ENCODE results near the gene TLE4. TPM values are rescaled to one million over a fixed set of nuclear protein-coding genes. Genes with fewer than 3 reads are reported as not detected.

TLE4 gene
- total RNA-seq, 2 experiments from 2014 or later = 125 to 136 TPM

- Mint-ChIP-seq H3K27ac (no peak overlapping the region), H3K4me1 (ENCODE audit: low read depth) (peaks cover 80% of the 10 kb centered on the region), H3K4me3 (no peak overlapping the region), H3K27me3 (no peaks in the 10 kb centered on the region), H3K9me3 (no peaks in the 10 kb centered on the region), H3K36me3 (ENCODE audit: low read depth) (peaks cover 22% of the 10 kb centered on the region)
- Histone ChIP-seq H3K4me1 (ENCODE audit: insufficient read depth, low read length) (peaks cover 2% of the 10 kb centered on the region), H3K27ac (ENCODE audit: low read depth in 1 of 2, low read length in 2 of 2) (no peak overlapping the region), H3K4me3 (ENCODE audit: low read length) (no peak overlapping the region), H3K36me3 (ENCODE audit: insufficient read depth, low read length) (peaks cover 5% of the 10 kb centered on the region), H3K27me3 (ENCODE audit: control insufficient read depth in 1 of 2, insufficient read depth in 2 of 2, low read length in 2 of 2) (no peaks in the 10 kb centered on the region), H3K9me3 (ENCODE audit: control insufficient read depth in 1 of 2, insufficient read depth in 1 of 2, low read length in 2 of 2) (no peaks in the 10 kb centered on the region)
- DNase-seq (no peak), ATAC-seq (ENCODE audit: poor library complexity) (no peak)
- TF ChIP-seq CTCF (IDR thresholded peaks at IDR 0.05) = no peak
- intact Hi-C loops (cut with DNase I, micrococcal nuclease) = no loop called here
- ChIA-PET POLR2A (interaction anchor here (0.6 to 1.4 kb wide), 2 partner anchors 41 to 93 kb away, joined by 3 to 9 read pairs; partner anchors contain the start of gene TLE4), CTCF (no interaction called here)
Measured at GRCh38 chr9:79613145-79613544, 41.4 kb downstream of the TLE4 start.

- H3K36me3 Mint-ChIP-seq (ENCODE audit: low read depth) = peaks cover 22% of the 10 kb centered on the region
- H3K4me3 ChIP-seq (ENCODE audit: low read length) = no peak overlapping the region
- no peaks in the 10 kb centered on the region for H3K9me3 ChIP-seq (ENCODE audit: control insufficient read depth in 1 of 2, insufficient read depth in 1 of 2, low read length in 2 of 2)
- intact Hi-C loops (cut with DNase I, micrococcal nuclease) = no loop called here
- no peak overlapping the region for H3K27ac Mint-ChIP-seq
- H3K27ac ChIP-seq (ENCODE audit: low read depth in 1 of 2, low read length in 2 of 2) = no peak overlapping the region
- ChIA-PET CTCF (no interaction called here), POLR2A (interaction anchor here (1.0 kb wide), 1 partner anchor 43 kb away, joined by 4 read pairs; the partner anchor contains the start of gene TLE4)
- ATAC-seq (ENCODE audit: poor library complexity) = no peak
- peaks cover 8% of the 10 kb centered on the region for H3K4me1 ChIP-seq (ENCODE audit: insufficient read depth, low read length)
- H3K4me1 Mint-ChIP-seq (ENCODE audit: low read depth) = peaks cover 78% of the 10 kb centered on the region
- no peaks in the 10 kb centered on the region for H3K27me3 Mint-ChIP-seq
- DNase-seq = no peak
- no peak overlapping the region for H3K4me3 Mint-ChIP-seq
- no peaks in the 10 kb centered on the region for H3K9me3 Mint-ChIP-seq
- no peaks in the 10 kb centered on the region for H3K27me3 ChIP-seq (ENCODE audit: control insufficient read depth in 1 of 2, insufficient read depth in 2 of 2, low read length in 2 of 2)
- peaks cover 5% of the 10 kb centered on the region for H3K36me3 ChIP-seq (ENCODE audit: insufficient read depth, low read length)
- no peak for TF ChIP-seq CTCF (IDR thresholded peaks at IDR 0.05)
Measured at GRCh38 chr9:79615038-79615437, 43.3 kb downstream of the TLE4 start.

DNA sequence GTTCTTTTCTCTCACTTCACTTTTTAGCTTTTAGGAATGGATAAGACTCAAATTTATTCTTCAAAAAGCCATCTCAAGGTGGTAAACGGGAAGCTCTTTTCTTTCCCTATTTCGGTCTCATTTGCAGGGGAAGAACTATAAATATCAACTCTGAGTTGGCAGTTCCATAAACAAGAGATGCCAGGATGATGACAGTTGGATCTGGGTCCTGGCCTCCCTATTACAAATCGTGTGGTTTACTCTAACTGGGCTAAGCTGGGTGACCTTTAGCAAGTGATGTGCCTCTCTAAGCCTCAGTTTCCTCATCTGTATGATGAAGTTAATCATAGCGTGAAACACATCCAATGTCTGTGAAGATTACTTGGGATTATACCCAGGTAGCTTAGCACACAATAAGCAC is 44.2 kb downstream of the TLE4 start:
- Mint-ChIP-seq H3K4me1 (ENCODE audit: low read depth) (peaks cover 77% of the 10 kb centered on the region), H3K9me3 (no peaks in the 10 kb centered on the region), H3K4me3 (no peak overlapping the region), H3K27me3 (no peaks in the 10 kb centered on the region), H3K27ac (no peak overlapping the region), H3K36me3 (ENCODE audit: low read depth) (peaks cover 22% of the 10 kb centered on the region)
- peaks cover 8% of the 10 kb centered on the region for H3K4me1 ChIP-seq (ENCODE audit: insufficient read depth, low read length)
- H3K27me3 ChIP-seq (ENCODE audit: control insufficient read depth in 1 of 2, insufficient read depth in 2 of 2, low read length in 2 of 2) = no peaks in the 10 kb centered on the region
- no peak for DNase-seq
- H3K9me3 ChIP-seq (ENCODE audit: control insufficient read depth in 1 of 2, insufficient read depth in 1 of 2, low read length in 2 of 2) = no peaks in the 10 kb centered on the region
- intact Hi-C loops (cut with DNase I, micrococcal nuclease) = no loop called here
- no peak for TF ChIP-seq CTCF (IDR thresholded peaks at IDR 0.05)
- no peak overlapping the region for H3K27ac ChIP-seq (ENCODE audit: low read depth in 1 of 2, low read length in 2 of 2)
- no peak for ATAC-seq (ENCODE audit: poor library complexity)
- H3K36me3 ChIP-seq (ENCODE audit: insufficient read depth, low read length) = peaks cover 5% of the 10 kb centered on the region
- POLR2A ChIA-PET = interaction anchor here (0.6 to 0.9 kb wide), 2 partner anchors 24 to 81 kb away, joined by 3 to 4 read pairs; no protein-coding TSS in a partner anchor
- no peak overlapping the region for H3K4me3 ChIP-seq (ENCODE audit: low read length)
- CTCF ChIA-PET = interaction anchor here (1.5 kb wide), 1 partner anchor 10 kb away, joined by 3 read pairs; no protein-coding TSS in a partner anchor

Data from CD4-positive, alpha-beta T cell (primary cell).